ENCODE data around the gene TTC39B.

- TF ChIP-seq CTCF (IDR thresholded peaks at IDR 0.05) (no peak), POLR2A (IDR thresholded peaks at IDR 0.05) (no peak)
These were observed 126.9 kb downstream of the TTC39B start for GRCh38 chr9:15180124-15180523.
